T-helper 1 cell (primary cell): ENCODE results near the gene ANO7.

Experiments used
- DNase-seq, 5 donors: peaks; one replicate each; pipeline ENCODE4 v3.0.0-alpha.2; 2012 to 2020

ANO7 gene

DNA sequence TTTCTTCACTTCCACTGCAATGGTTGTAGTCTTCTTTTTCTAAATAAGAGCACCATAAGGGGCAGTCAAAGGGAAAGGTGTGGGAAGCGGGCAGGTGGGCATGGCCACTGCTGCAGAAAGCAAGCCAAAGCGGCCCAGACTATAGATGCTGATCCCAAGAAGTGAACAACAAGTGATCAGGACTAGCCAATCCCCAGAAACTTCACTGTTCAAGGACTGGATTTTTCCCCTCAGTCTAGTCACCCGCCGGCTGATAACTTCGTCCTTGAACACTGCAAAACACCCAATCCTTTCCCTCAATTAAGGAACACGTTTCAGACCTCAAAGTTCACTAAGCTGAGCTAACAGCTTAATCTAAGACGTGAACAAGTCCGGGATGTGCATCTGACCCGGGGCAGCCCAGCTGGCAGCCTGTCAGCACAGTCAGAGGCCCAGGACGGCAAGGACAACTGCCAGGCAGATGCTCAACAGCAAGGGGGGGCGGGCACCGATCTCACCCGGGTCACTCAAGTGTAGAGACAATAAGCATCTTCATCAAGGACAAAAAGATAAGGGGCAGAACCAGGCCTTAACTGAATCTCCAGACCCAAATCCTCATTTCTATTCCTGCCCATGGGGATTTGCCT lies 67.2 kb downstream of the ANO7 start:
- DNase-seq = no peak

DNA sequence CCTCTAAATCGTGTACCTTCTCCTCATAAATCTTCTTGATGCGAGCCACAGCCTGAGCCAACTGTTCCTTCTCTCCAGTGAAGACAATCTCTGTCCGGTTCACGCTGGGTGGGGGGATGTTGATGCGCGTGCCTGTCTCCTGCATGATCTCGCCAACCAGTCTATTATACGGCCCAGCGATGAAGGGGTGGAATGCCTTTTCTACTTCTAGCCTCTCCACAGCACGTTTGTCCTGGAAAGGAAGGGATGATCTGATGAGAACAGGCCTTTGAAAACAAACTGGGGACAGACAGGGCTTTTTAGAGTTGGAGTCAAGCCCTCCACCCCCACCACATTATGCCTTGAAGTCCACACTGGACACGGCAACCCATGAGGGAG lies 67.7 kb downstream of the ANO7 start:
- DNase-seq = no peak

DNA sequence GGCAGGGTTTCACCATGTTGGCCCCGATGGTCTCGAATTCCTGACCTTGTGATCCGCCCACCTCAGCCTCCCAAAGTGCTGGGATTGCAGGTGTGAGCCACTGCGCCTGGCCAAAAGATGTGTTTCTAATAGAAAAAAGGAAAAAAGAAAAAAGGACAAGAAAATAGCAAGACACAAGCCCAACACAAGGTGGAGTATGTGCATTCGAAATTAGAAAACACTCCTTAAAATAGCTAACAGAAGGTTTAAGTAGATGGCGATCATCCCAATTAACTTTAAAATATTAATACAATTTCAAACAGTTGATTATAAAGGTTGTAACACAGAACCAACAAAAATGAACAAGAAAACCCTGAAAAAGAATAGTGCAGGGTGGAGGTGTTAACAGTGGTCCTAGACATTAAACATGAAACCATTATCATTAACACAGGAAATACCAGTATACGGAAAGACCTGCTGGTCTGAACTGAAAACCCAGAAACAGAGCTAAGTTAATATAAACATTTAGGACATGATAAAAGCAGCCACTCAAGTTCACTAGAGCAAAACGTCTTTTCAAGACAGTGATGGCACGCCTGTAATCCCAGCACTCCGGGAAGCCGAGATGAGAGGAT lies 69.0 kb downstream of the ANO7 start:
- DNase-seq = no peak

DNA sequence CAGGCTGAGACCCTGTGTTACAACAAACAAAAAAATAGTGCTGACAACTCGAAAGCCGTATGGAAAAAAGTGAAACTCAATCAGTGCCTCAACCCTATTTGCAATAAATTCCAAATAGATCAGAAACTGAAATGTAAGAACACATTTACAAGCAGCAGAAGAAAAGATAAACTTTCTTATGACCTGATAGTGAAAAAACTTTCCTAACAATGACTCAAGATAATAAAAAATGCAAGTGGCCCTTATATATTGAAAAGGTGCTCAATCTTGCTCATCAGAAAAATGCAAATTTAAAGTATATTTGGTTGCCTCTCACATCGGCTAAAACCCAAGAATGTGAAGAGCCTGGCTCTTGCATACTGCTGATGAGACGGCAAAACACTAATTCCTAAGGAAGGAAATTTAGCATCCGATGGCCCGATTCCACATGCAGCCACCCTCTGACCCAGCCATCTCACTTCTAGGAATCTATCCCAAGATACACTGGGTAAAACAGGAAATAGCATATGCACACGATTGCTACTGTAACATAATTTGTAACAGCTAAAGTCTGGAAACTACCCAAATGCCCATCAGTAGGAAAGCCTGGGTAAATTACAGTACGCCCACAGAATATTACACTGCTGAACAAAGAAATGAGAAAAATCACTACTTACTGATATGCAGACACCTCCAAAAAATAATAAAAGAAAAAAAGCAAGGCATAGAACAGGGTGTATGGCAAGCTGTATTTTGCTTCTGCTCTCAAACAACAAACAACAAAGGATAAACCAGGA lies 70.2 kb downstream of the ANO7 start:
- no peak for DNase-seq

DNA sequence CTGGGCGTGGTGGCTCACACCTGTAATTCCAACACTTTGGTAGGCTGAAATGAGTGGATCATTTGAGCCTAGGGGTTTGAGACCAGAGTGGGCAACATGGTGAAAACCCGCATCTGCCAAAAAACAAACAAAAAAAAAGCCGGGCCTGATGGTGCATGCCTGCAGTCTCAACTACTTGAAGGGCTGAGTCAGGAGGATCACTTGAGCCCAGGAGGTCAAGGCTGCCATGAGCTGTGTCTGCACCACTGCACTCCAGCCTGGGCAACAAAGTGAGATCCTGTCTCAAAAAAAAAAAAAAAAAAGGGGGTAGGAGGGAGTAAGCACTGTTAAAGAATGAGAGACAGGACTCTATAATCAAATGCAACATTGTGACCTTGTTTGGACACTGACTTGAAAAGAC lies 72.4 kb downstream of the ANO7 start:
- no peak for DNase-seq

DNA sequence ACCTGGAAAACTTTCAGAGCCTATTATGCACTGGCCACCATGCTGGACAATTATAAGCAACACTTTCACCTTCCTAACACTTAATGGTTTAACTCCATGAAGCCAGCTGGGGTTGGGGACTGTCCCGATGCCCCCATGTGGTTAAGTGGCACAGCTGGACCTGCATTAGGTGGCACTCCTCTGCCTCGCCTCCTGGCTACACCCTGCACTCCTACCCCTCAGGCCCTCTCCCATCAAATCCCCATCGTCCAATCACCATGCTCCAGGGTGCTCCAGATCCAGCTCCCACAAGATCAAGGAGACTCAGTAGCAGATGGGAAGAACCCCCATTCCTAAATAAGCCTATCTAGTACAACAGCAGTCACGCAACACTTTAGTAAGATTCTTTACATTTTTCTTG lies 73.2 kb downstream of the ANO7 start:
- no peak for DNase-seq

DNA sequence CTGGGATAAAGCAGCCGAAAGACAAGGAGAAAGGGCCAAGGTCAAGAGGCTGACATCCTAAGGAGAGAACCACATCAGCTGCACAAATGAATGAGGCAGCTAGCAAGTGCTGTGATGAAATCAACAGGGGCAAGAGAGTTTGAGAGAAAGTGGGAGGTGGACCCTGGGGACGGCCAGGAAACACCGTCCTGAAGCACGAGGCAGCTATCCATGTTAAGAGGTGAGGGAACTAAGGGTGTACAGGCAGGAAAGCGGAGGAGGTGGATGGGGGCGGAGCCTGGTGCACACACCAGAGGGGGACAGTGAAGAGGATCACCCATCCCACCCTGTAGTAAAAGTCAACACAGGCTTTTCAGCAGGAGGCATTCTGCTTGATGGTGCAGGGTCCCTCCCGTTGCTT lies 74.6 kb downstream of the ANO7 start:
- DNase-seq = no peak

DNA sequence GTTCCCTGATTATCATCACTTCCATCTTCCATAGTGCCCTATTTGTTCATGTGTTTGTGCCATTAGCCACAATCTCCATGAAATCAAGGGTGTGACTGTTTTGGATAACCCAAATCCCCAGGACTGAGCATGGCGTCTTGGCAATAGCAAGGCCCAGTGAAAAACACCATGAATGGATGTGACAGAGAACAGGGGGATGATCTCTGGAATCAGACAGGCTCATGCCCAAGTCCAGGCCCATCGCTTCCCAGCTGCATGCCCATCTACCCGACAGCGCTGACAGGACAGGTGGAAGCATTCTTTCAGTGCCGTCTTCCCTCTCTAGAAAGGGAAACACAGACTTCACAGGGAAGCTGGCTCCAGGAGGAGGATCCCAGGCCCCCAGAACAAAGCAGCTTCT lies 77.0 kb downstream of the ANO7 start:
- DNase-seq = no peak

DNA sequence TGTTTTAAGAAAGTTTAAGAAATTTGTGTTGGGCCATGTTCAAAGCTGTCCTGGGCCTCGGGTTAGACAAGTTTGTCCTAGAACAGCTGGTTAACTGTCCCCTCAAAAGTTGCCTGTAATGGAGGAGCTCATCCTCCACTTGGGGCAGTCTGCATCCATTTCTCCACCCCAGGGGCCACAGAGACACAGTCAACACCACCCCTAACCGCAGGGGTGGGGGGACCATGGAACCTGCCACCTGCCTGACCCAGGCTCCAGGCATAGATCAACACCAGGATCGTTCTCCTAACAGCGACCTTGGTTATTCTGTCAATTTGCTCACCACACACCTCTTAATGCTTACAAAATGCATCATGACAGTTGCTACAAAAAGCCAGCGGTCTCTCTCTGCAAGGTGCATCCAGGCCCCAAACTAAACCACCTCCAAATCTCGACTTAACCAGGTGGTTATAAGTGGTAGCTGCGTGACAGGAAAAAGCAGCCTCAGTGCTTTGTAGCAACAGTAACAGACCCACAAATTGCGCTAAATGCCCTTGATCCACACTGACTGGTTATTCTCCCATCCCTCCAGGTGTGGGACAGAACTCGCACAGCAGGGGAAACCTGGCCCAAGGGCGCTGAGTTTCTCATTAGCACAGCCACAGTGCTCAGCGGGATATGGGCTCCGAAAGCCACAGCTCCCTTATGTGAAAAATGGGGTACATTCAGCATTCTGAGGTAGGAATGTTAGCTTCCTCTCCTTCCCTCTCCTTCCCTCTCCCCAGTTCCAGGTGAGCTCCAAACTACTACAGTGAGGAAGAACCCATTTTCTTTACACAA lies 79.0 kb downstream of the ANO7 start:
- no peak for DNase-seq

DNA sequence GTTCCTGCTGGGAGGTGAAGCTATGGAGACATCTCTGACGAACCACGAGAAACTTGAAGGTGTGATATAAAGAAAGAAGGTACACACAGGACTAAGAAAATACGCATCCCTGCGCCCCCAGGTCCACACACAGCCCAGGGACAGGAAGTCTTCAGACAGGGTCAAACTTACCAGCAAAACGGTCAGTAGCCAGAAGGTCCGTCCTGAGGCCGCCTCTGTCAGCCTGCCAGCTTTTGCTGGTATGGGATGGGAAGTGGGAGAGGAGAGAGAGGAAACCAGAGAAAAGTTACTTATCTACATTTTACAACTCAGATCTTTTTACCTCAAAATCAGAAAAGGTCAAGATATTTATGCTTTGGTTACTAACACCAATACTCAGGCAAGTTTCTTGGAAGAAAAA lies 79.8 kb downstream of the ANO7 start:
- DNase-seq = no peak

DNA sequence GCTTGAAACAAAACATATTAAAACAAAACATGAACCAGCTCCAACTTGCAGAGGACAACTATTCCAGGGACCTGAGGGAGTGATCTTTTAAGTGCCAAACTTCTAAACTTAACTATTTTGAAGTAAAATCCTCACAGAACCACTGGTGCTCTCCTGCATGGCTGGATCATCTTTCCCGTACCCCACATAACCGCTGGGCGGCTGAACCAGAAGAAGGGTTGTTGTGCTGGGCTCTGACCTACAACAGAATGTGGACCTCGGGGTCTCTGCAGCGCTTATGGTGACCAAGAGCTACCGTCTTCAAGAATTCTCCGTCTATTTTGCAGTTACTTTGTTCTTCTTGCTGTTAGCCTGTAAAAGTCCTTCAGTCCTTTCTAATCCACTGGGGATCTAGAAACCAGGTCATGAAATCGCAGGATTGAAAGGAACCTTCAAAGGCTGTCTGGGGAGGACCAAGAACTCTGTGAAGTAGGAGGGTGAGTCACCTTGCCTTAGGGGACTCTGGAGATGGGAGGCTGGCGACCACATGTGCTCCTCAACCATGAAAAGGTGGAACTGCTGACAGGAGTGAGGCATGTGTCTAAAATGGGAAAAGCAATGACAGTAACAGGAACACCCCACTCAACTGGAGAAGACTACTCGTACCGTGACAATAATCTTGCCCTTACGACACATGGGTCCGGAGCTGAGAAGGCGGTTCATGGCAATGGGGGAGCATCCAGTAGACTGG lies 80.4 kb downstream of the ANO7 start:
- no peak for DNase-seq

DNA sequence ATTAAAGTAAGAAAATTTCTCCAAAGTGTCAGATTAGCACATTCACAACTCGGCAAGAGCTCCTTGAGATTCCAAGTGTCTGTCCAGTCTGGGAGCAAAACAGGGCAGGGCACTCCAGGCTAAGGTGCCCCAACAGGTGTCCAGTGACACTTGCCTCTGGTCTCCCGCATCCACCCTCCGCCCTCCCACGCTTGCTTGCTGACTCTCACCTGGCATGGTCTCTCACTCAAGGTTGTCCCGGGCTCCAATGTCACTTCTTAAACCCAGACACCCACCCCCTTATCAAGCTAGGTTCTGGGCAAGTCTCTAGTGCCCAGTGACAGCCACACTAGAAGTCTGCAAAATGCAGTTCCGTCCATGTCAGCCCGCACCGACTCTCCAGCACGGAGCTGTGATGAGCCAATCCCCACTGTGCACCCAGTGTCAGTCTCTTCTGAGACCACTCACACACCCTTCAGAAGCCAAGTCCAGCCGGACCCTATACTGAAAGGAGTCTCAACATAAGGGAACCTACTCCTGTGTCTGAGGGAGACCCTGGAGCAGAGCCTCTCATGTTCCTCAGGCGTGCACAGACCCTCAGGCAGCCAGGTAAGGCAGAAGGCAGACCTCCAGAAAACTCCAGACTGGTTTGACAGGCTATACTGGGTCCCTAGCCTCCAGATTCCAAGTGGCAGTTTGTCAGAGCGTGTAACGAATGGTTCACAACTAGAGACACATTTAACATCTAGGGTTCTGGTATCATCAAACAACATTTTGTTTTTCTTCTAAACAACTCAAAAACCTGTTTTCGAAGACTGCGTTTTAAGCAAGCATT lies 81.4 kb downstream of the ANO7 start:
- DNase-seq = no peak

DNA sequence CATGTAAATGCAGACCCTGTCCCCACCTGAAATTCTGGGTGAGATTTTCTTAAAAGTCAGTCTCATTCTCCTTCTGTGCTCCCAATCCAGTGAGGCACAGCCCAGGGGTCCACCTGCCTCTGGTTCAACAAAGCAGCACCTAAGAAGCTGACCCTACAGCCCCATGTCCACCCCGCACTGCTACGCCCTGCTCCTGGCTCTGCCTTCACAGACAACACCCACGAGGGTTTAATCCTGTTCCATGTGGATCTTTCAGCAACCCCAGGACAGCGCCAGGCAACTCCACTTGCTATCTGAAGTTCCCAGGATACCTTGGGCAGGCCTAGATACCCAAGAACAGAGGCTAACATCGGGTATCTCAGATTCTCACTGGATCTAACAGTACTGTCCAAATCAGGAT lies 82.1 kb downstream of the ANO7 start:
- DNase-seq = no peak

DNA sequence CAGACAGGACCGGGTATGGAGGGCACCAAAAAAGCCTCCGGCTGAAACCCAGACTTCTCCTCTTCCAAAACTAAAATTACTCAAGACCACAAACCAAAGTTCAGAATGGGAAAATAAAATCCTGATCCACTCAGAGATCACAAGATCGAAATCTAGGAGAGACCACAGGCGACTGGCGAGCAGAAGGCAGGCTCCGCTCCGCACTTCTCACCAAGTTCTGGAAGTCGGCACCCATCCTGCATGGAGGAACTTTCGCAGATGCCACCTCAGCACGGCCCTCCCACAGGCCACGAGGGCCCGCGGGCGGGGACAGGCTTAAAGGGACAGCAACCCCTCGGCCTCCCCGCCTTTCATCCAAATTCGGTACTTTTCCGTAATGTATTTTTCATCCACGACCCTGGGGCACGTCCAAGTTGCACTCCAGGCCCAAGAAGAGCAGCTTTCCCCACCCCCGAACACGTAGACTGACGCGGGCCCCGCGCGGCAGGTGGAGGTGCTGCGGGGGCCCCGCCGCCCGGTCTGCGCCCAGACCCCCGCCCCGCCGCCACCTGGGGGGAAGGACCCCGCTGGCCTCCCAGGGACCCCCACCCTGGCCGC lies 83.3 kb downstream of the ANO7 start:
- DNase-seq = peak; percentile 26 to 51 (median 41)

DNA sequence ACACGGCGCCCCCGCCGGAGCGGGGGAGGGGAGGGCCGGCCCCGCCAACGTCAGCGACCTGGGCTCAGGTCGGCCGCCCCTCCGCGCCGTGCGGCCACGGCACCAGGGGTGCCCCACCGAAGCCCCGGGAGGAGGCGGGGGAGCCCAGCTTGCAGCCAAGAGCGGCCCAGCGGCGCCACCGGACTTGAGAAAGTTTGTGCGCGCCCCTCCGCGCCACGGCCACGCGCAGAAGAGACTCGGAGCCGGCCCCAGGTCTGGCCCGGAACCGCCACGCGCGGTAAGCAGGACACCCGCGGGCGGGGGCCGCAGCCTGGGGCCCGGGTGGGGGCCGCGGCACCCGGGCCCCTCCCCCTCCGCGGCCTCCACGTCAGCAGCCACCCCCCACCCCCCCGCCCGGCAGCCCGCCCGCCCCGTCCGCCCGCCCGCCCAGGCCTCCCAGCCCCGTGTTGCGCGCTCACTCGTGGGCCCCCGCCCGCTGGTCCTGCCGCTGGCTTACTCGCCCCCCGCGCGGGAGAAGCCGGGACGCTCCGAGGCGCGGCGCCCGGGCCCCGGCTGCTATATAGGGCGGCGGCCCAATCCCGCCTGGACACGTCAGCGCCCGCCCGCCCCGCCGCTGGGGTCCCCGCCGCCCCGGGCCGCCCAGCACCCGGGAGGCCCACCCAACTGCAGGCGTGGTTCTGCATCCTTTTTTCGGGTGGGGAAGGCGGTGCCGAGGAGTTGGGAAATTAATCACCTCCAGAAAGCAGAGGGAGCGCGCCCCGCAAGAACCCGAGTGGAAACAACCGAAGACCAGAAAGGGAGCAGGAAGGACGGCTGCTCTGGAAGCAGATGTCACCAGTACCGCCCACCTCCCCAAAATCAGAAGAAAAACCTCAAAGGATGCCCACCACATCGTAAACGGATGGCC lies 84.1 kb downstream of the ANO7 start:
- DNase-seq = peak; percentile 22 to 50 (median 25)

DNA sequence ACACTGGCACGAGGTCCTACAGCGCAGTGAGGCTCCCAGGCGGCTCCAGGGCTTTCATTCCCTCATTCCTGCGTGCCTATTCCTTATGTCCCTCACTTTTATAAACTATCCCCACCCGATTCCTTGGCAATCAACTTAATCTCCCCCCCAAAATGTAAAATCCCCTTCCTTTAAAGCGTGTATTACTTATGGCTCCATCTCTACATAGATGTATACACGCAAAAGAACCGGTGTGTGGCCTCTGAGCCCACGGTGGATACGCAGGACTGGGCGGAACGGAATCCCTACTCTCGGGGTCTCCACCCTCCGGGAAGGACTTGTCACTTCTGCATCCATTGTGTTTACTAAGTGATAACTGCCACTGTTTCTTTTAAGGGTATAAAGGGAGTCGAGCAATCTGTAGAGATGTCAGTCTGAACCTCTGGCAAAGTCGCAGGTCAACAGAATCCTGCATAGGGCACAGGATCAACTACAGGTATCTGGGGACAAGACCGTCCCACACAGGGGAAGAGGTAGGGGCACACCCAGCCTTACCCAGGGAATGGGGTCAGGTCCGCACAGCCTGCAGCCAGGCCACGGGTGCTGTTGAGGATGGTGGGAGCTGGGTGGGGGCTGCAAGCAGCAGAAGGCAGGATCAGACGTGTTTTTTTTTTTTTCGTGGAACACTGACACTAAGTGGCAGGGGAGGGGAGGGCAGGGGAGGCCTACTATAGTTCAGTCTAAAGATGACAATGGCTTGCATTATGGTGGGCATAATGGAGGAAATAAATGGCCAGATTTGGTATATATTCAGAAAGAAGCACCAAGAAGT lies 84.9 kb downstream of the ANO7 start:
- DNase-seq = no peak

DNA sequence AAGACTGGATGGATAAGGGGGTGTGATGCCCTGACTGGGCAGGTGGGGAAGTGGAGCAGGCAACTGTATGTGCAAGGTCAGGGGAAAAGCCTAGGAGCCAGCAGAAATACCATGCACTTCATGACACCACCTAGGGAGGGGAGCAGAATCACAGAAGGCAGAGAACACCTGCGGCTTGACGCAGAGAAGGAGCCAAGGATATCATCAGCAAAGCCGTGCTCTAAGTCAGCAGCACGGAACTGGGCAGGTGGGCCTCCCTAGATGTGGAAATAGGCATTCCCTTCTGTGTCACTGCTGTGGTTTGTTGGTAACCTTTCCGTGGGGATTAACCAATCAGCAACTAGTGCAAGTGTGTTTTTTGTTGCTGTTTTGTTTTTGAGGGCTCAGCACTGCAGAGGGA lies 85.7 kb downstream of the ANO7 start:
- DNase-seq = no peak
